Nephron progenitor cell (in vitro differentiated cells): ENCODE data around the gene ZDHHC14.

Source experiments
- DNase-seq: peaks from one replicate; pipeline ENCODE4 v3.0.0; 2021
- H3K27ac Mint-ChIP-seq: 2 replicates; pipeline ENCODE4 v1.8.0; 2021; ENCODE audit warnings: mild to moderate bottlenecking, moderate library complexity, mixed read lengths
- H3K27me3 Mint-ChIP-seq: 2 replicates; pipeline ENCODE4 v1.8.0; 2021; ENCODE audit warnings: mild to moderate bottlenecking, low read depth, mixed read lengths; ENCODE audit not compliant: poor library complexity
- H3K36me3 Mint-ChIP-seq: 2 replicates; pipeline ENCODE4 v1.8.0; 2021; ENCODE audit warnings: low read depth, mixed read lengths
- H3K4me1 Mint-ChIP-seq: 2 replicates; pipeline ENCODE4 v1.8.0; 2021; ENCODE audit warnings: mixed read lengths
- H3K4me3 Mint-ChIP-seq: 2 replicates; pipeline ENCODE4 v1.8.0; 2021; ENCODE audit warnings: mild to moderate bottlenecking, moderate library complexity, mixed read lengths
- H3K9me3 Mint-ChIP-seq: 2 replicates; pipeline ENCODE4 v1.8.0; 2021; ENCODE audit warnings: mild to moderate bottlenecking, moderate library complexity, mixed read lengths
- CTCF ChIP-seq: fragments of 200-600 bp; sonication (generic); IDR thresholded peaks from 2 replicates; pipeline ENCODE4 v1.5.0; 2021; ENCODE audit warnings: antibody characterized with exemption

Gene ZDHHC14

GRCh38 chr6:157537556-157537955 is 156.6 kb downstream of the ZDHHC14 start:
- Mint-ChIP-seq H3K36me3 (no peaks in the 10 kb centered on the region), H3K27ac (no peak overlapping the region), H3K4me1 (peaks cover 65% of the 10 kb centered on the region), H3K9me3 (peaks cover 3% of the 10 kb centered on the region), H3K4me3 (no peak overlapping the region), H3K27me3 (peaks cover 12% of the 10 kb centered on the region)
- TF ChIP-seq CTCF: no peak
- no peak for DNase-seq

GRCh38 chr6:157538168-157538567 is 157.2 kb downstream of the ZDHHC14 start:
- H3K27me3 Mint-ChIP-seq: peaks cover 12% of the 10 kb centered on the region
- peaks cover 64% of the 10 kb centered on the region for H3K4me1 Mint-ChIP-seq
- DNase-seq: no peak
- peaks cover 3% of the 10 kb centered on the region for H3K9me3 Mint-ChIP-seq
- no peak for TF ChIP-seq CTCF
- H3K27ac Mint-ChIP-seq: no peak overlapping the region
- no peaks in the 10 kb centered on the region for H3K36me3 Mint-ChIP-seq
- H3K4me3 Mint-ChIP-seq: no peak overlapping the region

GRCh38 chr6:157538698-157539097 is 157.7 kb downstream of the ZDHHC14 start:
- TF ChIP-seq CTCF: no peak
- Mint-ChIP-seq H3K4me1 (peaks cover 59% of the 10 kb centered on the region), H3K4me3 (no peak overlapping the region), H3K27ac (no peak overlapping the region), H3K9me3 (peaks cover 6% of the 10 kb centered on the region), H3K27me3 (peaks cover 12% of the 10 kb centered on the region), H3K36me3 (peaks cover 4% of the 10 kb centered on the region)
- DNase-seq: no peak

GRCh38 chr6:157539421-157539822 is 158.4 kb downstream of the ZDHHC14 start:
- no peak for DNase-seq
- Mint-ChIP-seq H3K27me3 (peaks cover 12% of the 10 kb centered on the region), H3K36me3 (peaks cover 4% of the 10 kb centered on the region), H3K4me3 (no peak overlapping the region), H3K9me3 (peaks cover 7% of the 10 kb centered on the region), H3K4me1 (peaks cover 55% of the 10 kb centered on the region), H3K27ac (no peak overlapping the region)
- TF ChIP-seq CTCF: no peak

GRCh38 chr6:157539900-157540752 is 159.1 kb downstream of the ZDHHC14 start:
- Mint-ChIP-seq H3K27me3 (peaks cover 12% of the 10 kb centered on the region), H3K9me3 (peaks cover 14% of the 10 kb centered on the region), H3K27ac (no peak overlapping the region), H3K4me1 (peaks cover 49% of the 10 kb centered on the region), H3K4me3 (no peak overlapping the region), H3K36me3 (peaks cover 11% of the 10 kb centered on the region)
- DNase-seq: no peak
- TF ChIP-seq CTCF: no peak
